ENCODE results near the gene ZNF619. TPM values are rescaled to one million over a fixed set of nuclear protein-coding genes. Genes with fewer than 3 reads are reported as not detected.

ZNF619 gene
- 3.5 and 3.6 TPM in 2 replicates for total RNA-seq

GRCh38 chr3:40476478-40477470, at the start of gene ZNF619:
TSS of gene ZNF619 (plus strand) at chr3:40477122. CDS start at chr3:40477980, 858 bp downstream.

GRCh38 chr3:40456940-40457823, 19.7 kb upstream of the ZNF619 start, which contains the start of gene RPL14:
TSS of gene RPL14 (plus strand) at chr3:40457339. CDS start at chr3:40457472, 133 bp downstream.

GRCh38 chr3:40505599-40506462, 28.9 kb downstream of the ZNF619 start, which contains the start of gene ZNF620:
TSS of gene ZNF620 (plus strand) at chr3:40506039. CDS start at chr3:40506353, 314 bp downstream.

GRCh38 chr3:40524568-40525285, 47.8 kb downstream of the ZNF619 start, which contains the start of gene ZNF621:
TSS of gene ZNF621 (plus strand) at chr3:40524960. CDS start at chr3:40525841, 881 bp downstream.

Other genes with a start within 250 kb of the ZNF619 start
- 12.4 and 13.3 TPM in 2 replicates for gene EIF1B, start 167.4 kb upstream of the ZNF619 start, total RNA-seq
- gene ENTPD3, start 89.9 kb upstream of the ZNF619 start, total RNA-seq: under 0.01 and 0.25 TPM in 2 replicates
- 277 and 295 TPM in 2 replicates for gene RPL14, start 19.8 kb upstream of the ZNF619 start, total RNA-seq
- gene ZNF620, start 28.9 kb downstream of the ZNF619 start, total RNA-seq: 1.8 and 3.3 TPM in 2 replicates
- gene ZNF621, start 47.8 kb downstream of the ZNF619 start, total RNA-seq: 5.9 and 10.3 TPM in 2 replicates

Data from mesangial cell (primary cell).